Right cardiac atrium (tissue), 5 donors: ENCODE results near the gene THEM4. TPM values are rescaled to one million over a fixed set of nuclear protein-coding genes. Genes with fewer than 3 reads are reported as not detected.
"Not testable (repeated sequence)": the region's sequence is repeated elsewhere in the genome, so short reads cannot be mapped to it uniquely, and the experiment has no call there.

Experiments used
- ATAC-seq, 2 donors: fragments of 200-7000 bp; cut with Tn5 transposase; one replicate each; pipeline versions ENCODE4 v1.8.0 to v1.9.1; 2020; ENCODE audit warnings: moderate library complexity in 2 of 2, mild to moderate bottlenecking in 1 of 2
- DNase-seq, 3 donors: peaks; one replicate each; pipeline ENCODE4 v3.0.0-alpha.2; 2020
- H3K27ac ChIP-seq: one replicate; pipeline ENCODE4 v1.5.1; 2013; ENCODE audit warnings: mild to moderate bottlenecking, low read length, control low read depth, moderate library complexity
- H3K27me3 ChIP-seq: one replicate; pipeline ENCODE4 v1.6.1; 2013; ENCODE audit not compliant: control insufficient read depth, insufficient read depth
- H3K4me1 ChIP-seq: one replicate; pipeline ENCODE4 v1.6.1; 2013; ENCODE audit warnings: low read length; ENCODE audit not compliant: control insufficient read depth, insufficient read depth
- H3K4me3 ChIP-seq: one replicate; pipeline ENCODE4 v1.5.1; 2013; ENCODE audit warnings: low read length, control low read depth
- H3K9me3 ChIP-seq: one replicate; pipeline ENCODE4 v1.6.1; 2013; ENCODE audit warnings: low read length; ENCODE audit not compliant: control insufficient read depth
- WGBS: extraction: QIAGEN DNeasy Blood & Tissue Kit; methylation state at CpG from one replicate; pipeline ENCODE4 v1.1.7; 2013; 5-methylcytosine and 5-hydroxymethylcytosine counted together
- intact Hi-C, 4 donors: fragments of 100-400 bp; cut with DNase I; formaldehyde crosslinking; loops; one replicate each; pipeline versions ENCODE4 v1.11.0 to v1.14.0; 2022 to 2023
- polyA plus RNA-seq: library from polyadenylated mRNA; stranded (reverse); fragments of 200-250 nt; gene quantifications from one replicate; pipeline ENCODE4 v1.2.3, GENCODE V29; 2013
- total RNA-seq, 4 donors: library from RNA; stranded (reverse); fragmentation: NEBNext Ultra II Directional; extraction: Animal tissue kit (Norgen Biotek cat#: 25700); gene quantifications; one replicate each; pipeline ENCODE4 v1.2.1, GENCODE V29; 2021
- donor health status: healthy with polysubstance abuse.
- donor health status: DM: no; HTN: yes; CAD: no.
- donor health status: DM: no; HTN: no; CAD: no.
- donor health status: DM: no; HTN: yes; CAD: no; lungs with severe emphysema.
- donor health status: DM: yes; HTN: yes; CAD: no.

Gene THEM4
- total and polyA plus RNA-seq, 5 donors: 18.8 to 27.2 (median 19.1) TPM

DNA sequence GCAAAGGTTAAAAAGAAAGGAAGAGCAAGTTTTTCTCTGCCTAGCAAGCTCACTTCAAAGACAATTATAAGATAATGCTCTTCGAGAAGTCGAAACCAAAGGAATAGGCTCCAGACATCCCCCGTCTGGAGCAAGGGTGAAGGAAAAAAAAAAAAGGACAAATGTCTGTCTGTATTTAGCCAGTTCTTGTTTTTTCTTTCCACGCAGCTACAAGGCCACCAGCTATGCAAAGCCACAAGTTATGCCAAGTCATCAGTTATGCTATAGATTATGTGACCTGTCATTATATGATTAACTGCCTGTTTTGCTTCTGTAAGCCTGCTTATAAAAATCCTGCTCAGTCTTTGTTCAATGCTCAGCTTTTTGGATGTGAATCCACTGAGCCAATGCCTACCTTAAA lies 53.4 kb downstream of the THEM4 start:
- 19% methylated on average over 4 of the region's 4 CpGs for WGBS
- Histone ChIP-seq H3K27me3 (no peaks in the 10 kb centered on the region), H3K4me1 (no peaks in the 10 kb centered on the region), H3K27ac (no peak overlapping the region), H3K9me3 (no peaks in the 10 kb centered on the region), H3K4me3 (no peak overlapping the region)
- no peak for ATAC-seq
- intact Hi-C loops: no loop called here
- DNase-seq: no peak

DNA sequence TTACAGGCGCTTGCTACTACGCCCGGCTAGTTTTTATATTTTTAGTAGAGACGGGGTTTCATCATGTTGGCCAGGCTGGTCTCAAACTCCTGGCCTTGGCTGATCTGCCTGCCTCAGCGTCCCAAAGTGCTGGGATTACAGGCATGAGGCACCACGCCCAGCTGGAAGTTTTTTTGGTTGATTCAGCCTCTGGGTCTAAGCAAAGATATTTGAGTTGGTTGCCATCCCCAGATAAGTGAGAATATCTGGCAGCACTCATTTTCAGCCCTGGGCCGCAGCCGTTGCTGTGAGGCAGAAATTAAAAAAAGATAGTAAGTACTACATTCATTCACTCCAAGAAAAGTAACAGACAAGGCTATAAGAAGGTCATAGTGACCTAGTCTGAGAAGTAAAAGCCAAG lies 53.8 kb downstream of the THEM4 start:
- H3K27ac ChIP-seq, H3K4me1 ChIP-seq, H3K4me3 ChIP-seq, H3K27me3 ChIP-seq, H3K9me3 ChIP-seq, intact Hi-C loops: not testable (repeated sequence)
- ATAC-seq (peak; percentile 55 to 69), DNase-seq (peak; percentile 69 to 85 (median 83))
- 49% methylated on average over 8 of the region's 8 CpGs for WGBS

GRCh38 chr1:151854658-151855057 lies 54.7 kb downstream of the THEM4 start:
- Histone ChIP-seq H3K27me3 (no peaks in the 10 kb centered on the region), H3K4me1 (no peaks in the 10 kb centered on the region), H3K9me3 (no peaks in the 10 kb centered on the region), H3K4me3 (no peak overlapping the region), H3K27ac (no peak overlapping the region)
- intact Hi-C loops: no loop called here
- ATAC-seq (no peak), DNase-seq (peak in 1 of 3 donors; percentile 60)
- WGBS: 83% methylated on average over 7 of the region's 7 CpGs

DNA sequence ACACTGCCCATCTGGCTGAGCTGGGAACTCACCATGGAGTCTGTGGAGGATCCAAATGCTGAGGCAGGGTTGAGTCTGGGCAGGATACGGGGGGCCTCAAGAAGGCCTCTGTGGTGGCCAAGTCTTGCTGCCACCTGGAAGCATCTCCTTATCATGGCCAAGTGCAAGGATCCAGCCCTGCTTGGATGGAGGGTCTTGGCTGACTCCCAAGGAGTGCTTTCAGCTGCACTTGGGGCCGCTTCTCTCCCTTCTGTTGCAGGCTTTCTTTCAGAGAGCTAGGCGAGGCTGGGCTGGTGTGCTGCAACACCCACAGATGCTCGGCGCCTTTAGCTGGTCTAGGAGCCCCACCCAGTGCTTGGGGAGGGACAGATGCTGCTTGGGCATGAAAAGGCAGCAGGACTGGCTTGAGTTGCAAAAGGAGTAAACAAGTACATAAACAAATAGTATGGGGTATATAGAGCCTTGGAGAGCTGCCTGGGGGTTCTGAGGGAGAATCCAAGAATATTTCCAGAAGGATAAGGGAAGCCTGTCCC lies 55.8 kb downstream of the THEM4 start, which contains the start of gene THEM5:
THEM5 (minus strand) TSS at position 302 of the 533 bp plus-strand sequence; CDS start at position 155, 147 bp downstream.
- no peaks in the 10 kb centered on the region for H3K9me3 ChIP-seq
- H3K27me3 ChIP-seq: no peaks in the 10 kb centered on the region
- peak in 1 of 2 donors; percentile 20 for ATAC-seq
- no peak within 1 kb of the TSS for H3K27ac ChIP-seq
- H3K4me1 ChIP-seq: no peaks in the 10 kb centered on the region
- no peak within 1 kb of the TSS for H3K4me3 ChIP-seq
- DNase-seq: peak in 2 of 3 donors; percentile 37 to 75
- 67% methylated on average over 5 of the region's 5 CpGs for WGBS
- intact Hi-C loops: no loop called here

GRCh38 chr1:151852733-151853132 lies 56.6 kb downstream of the THEM4 start:
- no peak for ATAC-seq
- Histone ChIP-seq H3K9me3 (no peaks in the 10 kb centered on the region), H3K27me3 (no peaks in the 10 kb centered on the region), H3K4me1 (peaks cover 2% of the 10 kb centered on the region), H3K27ac (no peak overlapping the region), H3K4me3 (no peak overlapping the region)
- intact Hi-C loops: no loop called here
- DNase-seq: peak in 1 of 3 donors; percentile 1
- 92% methylated on average over 4 of the region's 4 CpGs for WGBS

DNA sequence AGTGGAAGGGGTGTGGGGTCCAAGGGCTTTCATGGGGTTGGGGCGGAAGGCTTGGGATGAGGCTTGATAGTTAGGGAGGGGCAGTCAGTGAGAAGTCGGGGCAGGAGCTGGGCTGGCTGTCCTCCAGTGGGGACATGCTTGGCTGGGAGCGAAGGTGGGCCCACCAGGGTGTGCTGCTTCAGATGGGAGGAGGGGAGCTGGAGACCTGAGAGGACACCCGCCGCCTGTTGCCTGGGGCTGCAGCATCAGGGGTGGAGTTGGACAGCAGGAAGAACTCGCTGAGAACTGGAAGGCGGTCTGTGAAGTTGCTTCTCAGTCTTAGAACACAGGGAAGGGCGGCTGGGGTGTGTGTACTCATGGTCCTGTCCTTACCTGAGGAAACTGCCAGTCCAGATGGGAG lies 57.4 kb downstream of the THEM4 start:
- peaks cover 2% of the 10 kb centered on the region for H3K4me1 ChIP-seq
- ATAC-seq (no peak), DNase-seq (peak in 1 of 3 donors; percentile 13)
- no peak overlapping the region for H3K27ac ChIP-seq
- no peak overlapping the region for H3K4me3 ChIP-seq
- intact Hi-C loops: no loop called here
- no peaks in the 10 kb centered on the region for H3K9me3 ChIP-seq
- H3K27me3 ChIP-seq: no peaks in the 10 kb centered on the region
- WGBS: 80% methylated on average over 8 of the region's 8 CpGs

DNA sequence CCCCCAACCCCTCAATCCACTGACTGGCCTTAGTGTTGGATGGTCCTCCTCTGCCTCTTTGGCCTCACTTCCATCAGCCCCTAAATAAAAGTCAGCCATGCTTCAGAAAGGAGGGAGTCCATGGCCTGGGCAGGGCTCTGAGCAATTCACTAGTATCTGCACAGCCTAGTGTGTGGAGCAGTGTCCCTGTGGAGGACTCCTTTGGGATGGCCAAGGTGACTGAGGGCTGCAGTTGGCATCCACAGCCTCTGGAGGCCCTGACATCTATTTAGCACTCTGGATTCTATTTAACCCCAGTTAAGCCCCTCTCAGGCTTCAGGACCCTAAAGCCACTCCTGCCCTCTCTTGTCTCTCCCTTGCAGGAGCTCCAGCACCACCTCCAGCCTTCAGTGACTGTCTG lies 59.4 kb downstream of the THEM4 start:
- intact Hi-C loops: no loop called here
- ATAC-seq: no peak

DNA sequence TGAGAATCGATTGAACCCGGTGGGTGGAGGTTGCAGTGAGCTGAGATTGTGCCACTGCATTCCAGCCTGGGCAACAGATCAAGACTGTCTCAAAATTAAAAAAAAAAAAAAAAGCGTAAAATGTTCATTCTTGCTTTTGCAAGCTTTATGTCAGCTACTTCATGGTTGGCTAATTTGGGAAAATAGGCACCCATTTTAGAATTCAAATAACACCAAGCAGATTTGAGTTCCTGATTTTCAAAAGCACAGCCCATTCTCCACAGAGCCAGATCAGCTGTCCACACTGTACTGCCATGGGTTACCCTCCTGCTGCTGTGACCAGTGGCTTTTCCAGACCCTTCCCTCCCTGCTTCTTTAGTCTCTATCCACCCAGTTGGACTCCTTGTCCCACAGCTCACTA lies 60.2 kb downstream of the THEM4 start:
- peak in 1 of 3 donors; percentile 9 for DNase-seq
- Histone ChIP-seq H3K9me3 (no peaks in the 10 kb centered on the region), H3K4me3 (no peak overlapping the region), H3K27ac (peak overlapping the region; percentile 10), H3K4me1 (peaks cover 2% of the 10 kb centered on the region), H3K27me3 (no peaks in the 10 kb centered on the region)
- no peak for ATAC-seq
- 57% methylated on average over 3 of the region's 3 CpGs for WGBS
- intact Hi-C loops: no loop called here

More for the DNA sequence above, 59.4 kb downstream of the THEM4 start:
- Histone ChIP-seq H3K27ac (no peak overlapping the region), H3K27me3 (no peaks in the 10 kb centered on the region), H3K4me3 (no peak overlapping the region), H3K4me1 (peaks cover 2% of the 10 kb centered on the region), H3K9me3 (no peaks in the 10 kb centered on the region)
- peak in 1 of 3 donors; percentile 3 for DNase-seq

GRCh38 chr1:151847867-151848596 lies 61.3 kb downstream of the THEM4 start:
- ATAC-seq: peak; percentile 28 to 60
- intact Hi-C loops: no loop called here
- Histone ChIP-seq H3K4me1 (peaks cover 2% of the 10 kb centered on the region), H3K27ac (peak overlapping the region; percentile 28), H3K4me3 (no peak overlapping the region), H3K27me3 (no peaks in the 10 kb centered on the region), H3K9me3 (no peaks in the 10 kb centered on the region)
- DNase-seq: peak in 2 of 3 donors; percentile 12 to 62
- WGBS: 36% methylated on average over 11 of the region's 11 CpGs

DNA sequence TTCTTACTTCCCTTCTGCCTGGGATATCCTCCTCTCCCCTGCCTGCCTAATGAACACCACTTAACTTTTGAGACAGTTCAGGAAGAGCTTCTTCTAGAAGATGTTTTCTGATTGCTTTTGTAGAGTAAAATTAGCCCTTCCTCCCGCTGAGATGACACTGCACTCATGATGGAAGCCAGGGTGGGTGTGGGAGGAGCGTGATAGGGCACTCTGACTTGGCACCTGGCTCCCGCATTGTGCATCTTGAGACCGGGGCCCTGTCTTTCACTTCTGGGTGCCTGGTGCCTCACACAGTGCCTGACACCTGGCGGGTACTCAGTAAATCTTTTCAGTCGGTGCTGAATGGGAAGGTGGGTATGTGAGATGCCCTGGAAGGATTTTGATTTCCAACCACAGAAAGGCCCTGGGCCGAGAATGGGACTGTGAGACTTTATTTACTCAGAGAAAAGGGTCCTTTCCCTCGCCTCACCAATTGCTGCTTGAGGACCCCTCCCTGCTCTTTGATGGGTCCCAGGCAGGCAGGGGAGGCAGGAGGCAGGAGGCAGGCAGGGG lies 62.5 kb downstream of the THEM4 start:
- WGBS: 85% methylated on average over 8 of the region's 8 CpGs
- Histone ChIP-seq H3K9me3 (no peaks in the 10 kb centered on the region), H3K27me3 (no peaks in the 10 kb centered on the region), H3K27ac (no peak overlapping the region), H3K4me1 (peaks cover 2% of the 10 kb centered on the region), H3K4me3 (no peak overlapping the region)
- no peak for ATAC-seq
- intact Hi-C loops: no loop called here
- DNase-seq: peak in 1 of 3 donors; percentile 7

DNA sequence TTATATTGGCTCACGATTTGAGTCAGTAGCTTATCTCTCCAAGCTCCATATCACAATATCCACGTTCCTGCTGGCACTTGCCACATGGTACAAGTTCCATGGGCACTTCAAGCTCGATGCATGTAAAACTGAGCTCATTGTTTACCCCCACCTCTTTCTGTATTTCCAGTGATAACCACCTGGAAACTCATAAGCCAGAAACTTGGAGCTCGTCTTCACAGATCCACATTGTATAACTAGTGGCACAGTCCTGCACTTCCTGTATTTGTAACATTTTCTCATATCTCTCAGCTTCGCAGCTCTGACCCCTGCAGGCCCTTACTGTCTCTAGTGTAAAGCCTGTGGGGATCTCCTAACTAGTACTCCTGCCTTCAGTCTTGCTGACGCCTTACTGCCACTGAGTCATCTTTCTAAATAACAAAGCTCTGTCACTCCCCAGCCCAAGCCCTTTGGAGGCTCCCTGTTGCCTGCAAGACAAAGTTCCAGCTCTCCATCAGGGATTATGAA lies 63.2 kb downstream of the THEM4 start:
- peak in 1 of 2 donors; percentile 62 for ATAC-seq
- no peaks in the 10 kb centered on the region for H3K27me3 ChIP-seq

More for the DNA sequence above, 63.2 kb downstream of the THEM4 start:
- H3K4me3 ChIP-seq: no peak overlapping the region
- DNase-seq: peak in 1 of 3 donors; percentile 36
- 33% methylated on average over 6 of the region's 6 CpGs for WGBS
- peaks cover 2% of the 10 kb centered on the region for H3K4me1 ChIP-seq
- no peaks in the 10 kb centered on the region for H3K9me3 ChIP-seq
- H3K27ac ChIP-seq: no peak overlapping the region
- intact Hi-C loops: no loop called here
